Spinal cord (tissue), 10 donors: ENCODE results near the gene SNAP47. TPM values are rescaled to one million over a fixed set of nuclear protein-coding genes. Genes with fewer than 3 reads are reported as not detected.

Experiments used
- DNase-seq, 6 donors: peaks; one replicate each; pipeline versions ENCODE4 v3.0.0 to v3.0.0-alpha.2; 2013 to 2015; ENCODE audit warnings: low spot score in 6 of 6, low read depth in 4 of 6
- H3K27ac ChIP-seq: one replicate; pipeline ENCODE4 v1.5.1; 2013; ENCODE audit warnings: low read depth, low read length, control low read depth
- H3K27me3 ChIP-seq: one replicate; pipeline ENCODE4 v1.6.1; 2013; ENCODE audit warnings: low read length; ENCODE audit not compliant: control insufficient read depth, insufficient read depth
- H3K36me3 ChIP-seq: one replicate; pipeline ENCODE4 v1.6.1; 2013; ENCODE audit warnings: low read length; ENCODE audit not compliant: control insufficient read depth, insufficient read depth
- H3K4me1 ChIP-seq: one replicate; pipeline ENCODE4 v1.6.1; 2013; ENCODE audit warnings: low read length; ENCODE audit not compliant: control insufficient read depth, insufficient read depth
- H3K4me3 ChIP-seq: one replicate; pipeline ENCODE4 v1.5.1; 2013; ENCODE audit warnings: low read depth, low read length, control low read depth
- H3K9me3 ChIP-seq: one replicate; pipeline ENCODE4 v1.6.1; 2013; ENCODE audit warnings: low read length; ENCODE audit not compliant: control insufficient read depth, insufficient read depth
- WGBS: methylation state at CpG from one replicate; pipeline ENCODE4 v1.1.5; 2013; ENCODE audit warnings: missing lambda C conversion rate; ENCODE audit not compliant: insufficient coverage; 5-methylcytosine and 5-hydroxymethylcytosine counted together
- polyA plus RNA-seq, 2 donors: library from polyadenylated mRNA; unstranded; fragments of 120-200 nt; gene quantifications; one replicate each; pipeline ENCODE4 v1.2.1, GENCODE V29; 2013; ENCODE audit not compliant: insufficient read length in 2 of 2
- total RNA-seq, 2 donors: library from RNA; depleted of rRNA in 1 of 2; stranded (reverse); fragments of 120-200 nt in 1 of 2; fragments of >200 nt in 1 of 2; gene quantifications; one replicate each; pipeline versions ENCODE4 v1.2.3 to v1.2.4, GENCODE V29; 2013 to 2014
- donor health status: healthy.

Gene SNAP47
- total and polyA plus RNA-seq, 4 donors: 53.8 to 66.4 (median 58.3) TPM

DNA sequence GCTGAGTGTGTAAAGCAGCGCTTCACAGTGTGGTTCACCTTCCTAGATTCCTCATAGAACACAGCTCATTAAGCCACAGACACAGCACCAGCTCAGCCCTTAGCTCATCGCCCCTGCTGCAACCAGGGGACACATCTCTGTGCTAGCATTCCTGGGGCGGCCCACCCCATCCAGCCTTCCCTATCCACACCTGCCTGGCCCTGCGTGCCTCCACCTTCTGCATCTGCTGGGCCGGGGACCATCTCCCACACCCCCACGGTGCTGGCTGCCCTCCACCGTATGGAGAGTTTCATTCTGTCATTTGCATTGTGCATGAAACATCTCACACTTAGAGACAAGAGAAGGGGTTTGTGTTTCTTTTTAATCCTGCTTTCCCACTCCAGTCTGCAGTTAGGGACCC, 44.5 kb downstream of the SNAP47 start:
- Histone ChIP-seq H3K4me1 (peaks cover 18% of the 10 kb centered on the region), H3K4me3 (no peak overlapping the region), H3K27me3 (no peaks in the 10 kb centered on the region), H3K9me3 (no peaks in the 10 kb centered on the region), H3K36me3 (peaks cover 58% of the 10 kb centered on the region), H3K27ac (no peak overlapping the region)
- no peak for DNase-seq
- WGBS: 93% methylated on average over 3 of the region's 7 CpGs

DNA sequence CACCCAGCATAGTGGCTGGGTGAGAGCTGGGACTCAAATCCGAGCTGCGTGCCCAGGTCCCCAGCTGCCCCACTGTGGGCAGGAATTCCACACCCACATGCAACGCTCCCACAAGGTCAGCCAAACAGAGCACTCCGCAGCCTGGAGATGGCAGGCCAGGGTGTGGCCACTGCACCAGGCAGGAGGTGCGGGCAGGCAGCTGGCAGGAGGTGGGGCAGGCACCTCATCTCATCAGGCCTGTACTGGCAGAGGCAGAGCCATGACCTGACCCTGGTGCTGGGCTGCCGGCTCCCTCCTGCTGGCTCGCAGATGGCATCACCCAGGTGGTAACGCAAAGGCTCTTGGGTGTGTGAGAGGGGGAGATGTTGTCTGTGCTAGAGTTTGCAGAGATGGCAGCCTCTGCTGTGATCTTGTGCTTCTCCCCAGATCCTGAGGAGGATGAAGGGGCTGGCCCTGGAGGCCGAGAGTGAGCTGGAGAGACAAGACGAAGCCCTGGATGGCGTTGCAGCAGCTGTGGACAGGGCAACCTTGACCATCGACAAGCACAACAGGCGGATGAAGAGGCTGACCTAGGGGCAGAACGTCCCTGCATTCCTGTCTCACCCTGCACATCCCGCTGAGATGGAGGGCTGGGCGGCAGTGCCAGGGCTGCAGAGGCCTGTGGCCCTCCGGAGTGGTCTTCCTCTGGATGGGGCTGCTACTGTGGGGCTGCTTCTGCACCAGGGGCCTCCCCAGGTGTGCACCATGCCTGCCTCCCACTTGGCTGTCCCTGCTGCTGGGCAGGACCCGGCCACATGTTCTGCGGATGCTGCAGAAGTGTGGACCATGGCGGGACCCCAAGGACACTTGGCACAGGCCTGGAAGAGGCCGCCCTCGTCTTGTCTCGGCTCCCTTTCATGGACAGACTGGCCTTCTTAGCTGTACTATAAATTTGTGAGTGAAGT, 45.1 kb downstream of the SNAP47 start:
- no peak for DNase-seq
- Histone ChIP-seq H3K36me3 (peaks cover 51% of the 10 kb centered on the region), H3K4me1 (peaks cover 12% of the 10 kb centered on the region), H3K27ac (no peak overlapping the region), H3K9me3 (no peaks in the 10 kb centered on the region), H3K27me3 (no peaks in the 10 kb centered on the region), H3K4me3 (no peak overlapping the region)
- WGBS: 96% methylated on average over 19 of the region's 23 CpGs

DNA sequence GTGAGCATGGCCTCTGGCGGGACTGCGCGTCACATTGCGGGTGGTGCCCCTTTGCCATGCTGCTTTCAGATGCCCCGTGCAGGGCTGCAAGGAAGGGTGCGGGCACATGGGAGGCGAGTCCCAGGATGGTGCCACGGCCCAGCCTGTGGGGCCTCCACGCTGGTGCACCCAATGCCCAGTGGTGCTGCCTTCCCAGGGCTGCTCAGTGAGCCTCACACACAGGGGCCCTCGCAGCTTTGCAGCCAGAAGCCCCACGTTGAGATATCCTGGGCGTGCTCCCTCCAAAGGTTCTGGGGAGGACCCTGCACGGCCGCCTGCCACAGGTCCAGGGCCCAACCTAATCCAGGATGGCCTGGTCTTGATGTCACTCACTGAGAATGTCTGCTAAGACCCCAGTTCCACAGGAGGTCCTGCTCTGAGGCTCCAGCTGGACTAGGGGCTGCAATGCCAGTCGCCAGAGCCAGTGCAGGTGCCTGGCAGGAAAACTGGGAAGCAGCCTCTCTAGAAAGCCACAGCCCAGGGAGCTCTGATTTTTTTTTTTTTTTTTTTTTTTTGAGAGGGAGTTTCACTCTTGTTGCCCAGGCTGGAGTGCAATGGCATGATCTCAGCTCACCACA, 46.2 kb downstream of the SNAP47 start:
- 95% methylated on average over 15 of the region's 15 CpGs for WGBS
- Histone ChIP-seq H3K4me3 (no peak overlapping the region), H3K27ac (no peak overlapping the region), H3K9me3 (no peaks in the 10 kb centered on the region), H3K36me3 (peaks cover 41% of the 10 kb centered on the region), H3K4me1 (peaks cover 6% of the 10 kb centered on the region), H3K27me3 (no peaks in the 10 kb centered on the region)
- no peak for DNase-seq

DNA sequence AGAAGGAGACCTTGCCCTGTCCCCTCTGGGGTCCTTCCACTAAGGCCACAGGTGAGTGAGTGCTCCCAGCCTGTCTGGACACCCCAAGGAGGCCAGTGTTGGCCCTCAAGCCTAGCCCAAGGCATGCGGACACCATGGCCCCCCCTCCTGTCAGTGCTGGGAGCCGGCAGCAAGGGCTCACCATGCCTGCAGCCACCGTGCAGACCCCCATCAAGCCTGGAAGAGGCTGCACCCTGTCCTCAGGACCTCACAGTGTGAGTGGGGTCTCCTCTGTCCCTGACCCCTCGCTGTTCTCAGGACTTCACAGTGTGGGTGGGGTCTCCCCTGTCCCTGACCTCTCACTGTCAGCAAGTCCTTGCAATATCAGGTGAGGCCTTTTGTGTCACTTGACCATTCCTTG, 47.0 kb downstream of the SNAP47 start:
- peaks cover 39% of the 10 kb centered on the region for H3K36me3 ChIP-seq
- peaks cover 13% of the 10 kb centered on the region for H3K4me1 ChIP-seq
- H3K9me3 ChIP-seq: no peaks in the 10 kb centered on the region
- H3K4me3 ChIP-seq: no peak overlapping the region
- no peak overlapping the region for H3K27ac ChIP-seq
- no peak for DNase-seq
- 82% methylated on average over 4 of the region's 4 CpGs for WGBS
- H3K27me3 ChIP-seq: peaks cover 2% of the 10 kb centered on the region

DNA sequence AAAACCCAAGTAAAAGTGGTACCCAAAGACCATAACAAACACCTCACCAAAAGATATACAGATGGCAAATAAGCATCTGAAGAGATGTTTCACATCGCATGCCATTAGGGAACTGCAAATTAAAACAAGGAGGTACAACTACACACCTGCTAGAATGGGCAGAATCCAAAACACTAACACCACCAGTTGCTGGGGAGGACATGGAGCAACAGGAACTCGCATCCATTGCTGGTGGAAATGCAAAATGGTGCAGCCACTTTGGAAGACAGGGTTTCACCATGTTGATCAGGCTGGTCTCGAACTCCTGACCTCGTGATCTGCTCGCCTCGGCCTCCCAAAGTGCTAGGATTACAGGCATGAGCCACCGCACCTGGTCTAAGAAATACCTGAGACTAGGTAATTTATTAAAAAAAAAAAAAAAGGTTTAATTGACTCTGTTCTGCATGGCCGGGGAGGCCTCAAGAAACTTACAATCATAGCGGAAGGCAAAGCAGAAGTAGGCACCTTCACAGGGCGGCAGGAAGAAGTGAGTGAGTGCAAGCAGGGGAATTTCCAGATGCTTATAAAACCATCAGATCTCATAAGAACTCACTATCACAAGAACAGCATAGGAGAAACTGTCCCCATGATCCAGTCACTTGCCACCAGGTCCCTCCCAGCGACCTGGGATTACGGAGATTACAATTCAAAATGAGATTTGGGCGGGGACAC, 50.0 kb downstream of the SNAP47 start:
- Histone ChIP-seq H3K4me1 (peaks cover 33% of the 10 kb centered on the region), H3K9me3 (no peaks in the 10 kb centered on the region), H3K4me3 (no peak overlapping the region), H3K36me3 (peaks cover 18% of the 10 kb centered on the region), H3K27ac (no peak overlapping the region), H3K27me3 (peaks cover 20% of the 10 kb centered on the region)
- DNase-seq: no peak
- WGBS: 93% methylated on average over 6 of the region's 13 CpGs

GRCh38 chr1:227785805-227786671, 50.8 kb downstream of the SNAP47 start:
- H3K27me3 ChIP-seq: peaks cover 20% of the 10 kb centered on the region
- H3K9me3 ChIP-seq: no peaks in the 10 kb centered on the region
- WGBS: 60% methylated on average over 18 of the region's 19 CpGs
- peaks cover 33% of the 10 kb centered on the region for H3K4me1 ChIP-seq
- H3K36me3 ChIP-seq: peaks cover 11% of the 10 kb centered on the region
- DNase-seq: no peak
- no peak overlapping the region for H3K4me3 ChIP-seq
- H3K27ac ChIP-seq: no peak overlapping the region

GRCh38 chr1:227786673-227787512, 51.7 kb downstream of the SNAP47 start:
- Histone ChIP-seq H3K4me1 (peaks cover 33% of the 10 kb centered on the region), H3K36me3 (peaks cover 4% of the 10 kb centered on the region), H3K9me3 (no peaks in the 10 kb centered on the region), H3K27ac (peak overlapping the region; percentile 47), H3K27me3 (peaks cover 20% of the 10 kb centered on the region), H3K4me3 (peak overlapping the region; percentile 54)
- 26% methylated on average over 37 of the region's 45 CpGs for WGBS
- peak in 1 of 6 donors; percentile 16 for DNase-seq

DNA sequence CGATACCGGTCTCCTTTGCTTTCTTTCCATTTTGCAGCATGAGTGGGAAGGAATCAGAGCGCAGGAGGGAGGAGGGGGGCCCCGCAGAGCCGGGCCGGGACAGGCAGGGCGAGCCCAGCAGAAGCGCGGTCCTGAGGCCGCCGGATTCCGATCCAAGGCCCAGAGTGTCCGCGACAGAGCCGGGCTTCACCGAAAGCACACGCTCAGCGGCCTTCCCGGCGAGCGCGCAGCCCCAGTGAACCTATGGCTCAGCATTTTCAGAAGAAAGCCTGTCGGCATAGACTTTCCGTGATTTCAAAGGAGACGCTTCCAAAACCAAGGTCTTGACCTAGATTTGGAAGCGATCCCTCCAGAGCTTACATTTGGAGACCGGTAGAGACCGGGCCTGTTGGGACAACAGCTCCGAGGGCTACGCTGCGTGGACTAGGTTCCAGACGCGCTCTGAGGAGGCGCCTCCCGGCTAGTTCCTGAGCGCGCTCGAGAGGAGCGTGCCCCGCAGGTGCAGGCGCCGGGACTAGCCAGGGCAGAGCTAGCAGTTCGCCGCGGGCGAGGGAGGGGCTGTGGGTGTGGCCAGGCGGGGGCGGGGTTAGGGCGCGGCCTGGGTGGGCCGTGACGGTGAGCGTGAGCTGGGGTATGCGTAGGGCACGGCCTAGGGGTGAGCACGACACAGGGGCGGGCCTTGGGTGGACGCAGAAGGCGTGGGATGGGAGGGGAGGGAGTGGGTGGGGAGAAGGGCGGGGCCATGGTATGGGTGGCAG, 52.5 kb downstream of the SNAP47 start:
- WGBS: under 1% methylated on average over 59 of the region's 60 CpGs
- H3K27me3 ChIP-seq: peaks cover 20% of the 10 kb centered on the region
- no peaks in the 10 kb centered on the region for H3K9me3 ChIP-seq
- H3K4me1 ChIP-seq: peaks cover 33% of the 10 kb centered on the region
- DNase-seq: peak; percentile 38 to 95 (median 68)
- peak overlapping the region; percentile 47 for H3K27ac ChIP-seq
- peak overlapping the region; percentile 54 for H3K4me3 ChIP-seq
- H3K36me3 ChIP-seq: no peaks in the 10 kb centered on the region
